ENCODE results near the gene NCAN. TPM values are rescaled to one million over a fixed set of nuclear protein-coding genes. Genes with fewer than 3 reads are reported as not detected.

NCAN gene
- polyA plus RNA-seq, 1 donor (not counting 4 experiments of a cell fraction or from before 2014, with no cell fraction given), result not detected

- no peak for DNase-seq (ENCODE audit: low read depth, low spot score)
- Histone ChIP-seq H3K36me3 (ENCODE audit: control insufficient read depth in 2 of 2, extremely low read depth in 1 of 2, insufficient read depth in 2 of 2, low read length in 2 of 2) (no peaks in the 10 kb centered on the region), H3K9me1 (ENCODE audit: control insufficient read depth, extremely low read depth, insufficient read depth, low read length) (no peaks in the 10 kb centered on the region), H3K9ac (ENCODE audit: control insufficient read depth, extremely low read depth, insufficient read depth, low read length) (no peak overlapping the region), H3K4me1 (ENCODE audit: control insufficient read depth, extremely low read depth, insufficient read depth, low read length) (peaks cover 3% of the 10 kb centered on the region), H2AFZ (ENCODE audit: control insufficient read depth, low read length) (no peak overlapping the region), H4K20me1 (ENCODE audit: control insufficient read depth, extremely low read depth, insufficient read depth, low read length) (no peaks in the 10 kb centered on the region), H3K4me2 (ENCODE audit: control insufficient read depth, extremely low read depth, insufficient read depth, low read depth, low read length) (no peak overlapping the region), H3K9me3 (ENCODE audit: control insufficient read depth, low read depth, low read length) (no peaks in the 10 kb centered on the region), H3K27ac (ENCODE audit: control insufficient read depth, insufficient read depth, low read length) (no peak overlapping the region), H3K79me2 (ENCODE audit: control insufficient read depth, insufficient read depth, low read length) (no peaks in the 10 kb centered on the region), H3K4me3 (ENCODE audit: control insufficient read depth in 2 of 3, extremely low read depth in 1 of 3, insufficient read depth in 2 of 3, low read depth in 1 of 3, low read length in 3 of 3) (no peak overlapping the region), H3K27me3 (ENCODE audit: control insufficient read depth, extremely low read depth, insufficient read depth, low read length) (peaks cover 17% of the 10 kb centered on the region)
- dilution Hi-C loops (cut with MboI; ENCODE audit: extremely low pct_ligation_motif_present, low sequenced_read_pairs), result no loop called here
- no peak for FAIRE-seq
- TF ChIP-seq CTCF (optimal IDR thresholded peaks at IDR 0.05 in 1 of 3, IDR thresholded peaks at IDR 0.05 in 1 of 3, conservative IDR thresholded peaks at IDR 0.05 in 1 of 3; ENCODE audit: extremely low read depth in 1 of 3, insufficient read depth in 2 of 3, low read length in 3 of 3) (no peak), EZH2 (IDR thresholded peaks at IDR 0.05; ENCODE audit: low read length) (no peak)
Observed at GRCh38 chr19:19226204-19226603, 14.4 kb downstream of the NCAN start.

DNA sequence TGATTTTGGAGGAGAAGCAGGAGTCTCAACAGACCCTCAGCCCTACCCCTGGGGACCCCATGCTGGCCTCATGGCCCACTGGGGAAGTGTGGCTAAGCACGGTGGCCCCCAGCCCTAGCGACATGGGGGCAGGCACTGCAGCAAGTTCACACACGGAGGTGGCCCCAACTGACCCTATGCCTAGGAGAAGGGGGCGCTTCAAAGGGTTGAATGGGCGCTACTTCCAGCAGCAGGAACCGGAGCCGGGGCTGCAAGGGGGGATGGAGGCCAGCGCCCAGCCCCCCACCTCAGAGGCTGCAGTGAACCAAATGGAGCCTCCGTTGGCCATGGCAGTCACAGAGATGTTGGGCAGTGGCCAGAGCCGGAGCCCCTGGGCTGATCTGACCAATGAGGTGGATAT is 14.9 kb downstream of the NCAN start:
- FAIRE-seq, result no peak
- peaks cover 3% of the 10 kb centered on the region for H3K4me1 ChIP-seq (ENCODE audit: control insufficient read depth, extremely low read depth, insufficient read depth, low read length)
- dilution Hi-C loops (cut with MboI; ENCODE audit: extremely low pct_ligation_motif_present, low sequenced_read_pairs), result no loop called here

More for the DNA sequence above, 14.9 kb downstream of the NCAN start:
- Histone ChIP-seq H4K20me1 (ENCODE audit: control insufficient read depth, extremely low read depth, insufficient read depth, low read length) (no peaks in the 10 kb centered on the region), H3K9me3 (ENCODE audit: control insufficient read depth, low read depth, low read length) (no peaks in the 10 kb centered on the region), H3K27ac (ENCODE audit: control insufficient read depth, insufficient read depth, low read length) (no peak overlapping the region), H3K27me3 (ENCODE audit: control insufficient read depth, extremely low read depth, insufficient read depth, low read length) (peaks cover 17% of the 10 kb centered on the region), H3K4me2 (ENCODE audit: control insufficient read depth, extremely low read depth, insufficient read depth, low read depth, low read length) (no peak overlapping the region), H3K9ac (ENCODE audit: control insufficient read depth, extremely low read depth, insufficient read depth, low read length) (no peak overlapping the region), H2AFZ (ENCODE audit: control insufficient read depth, low read length) (no peak overlapping the region), H3K79me2 (ENCODE audit: control insufficient read depth, insufficient read depth, low read length) (no peaks in the 10 kb centered on the region), H3K36me3 (ENCODE audit: control insufficient read depth in 2 of 2, extremely low read depth in 1 of 2, insufficient read depth in 2 of 2, low read length in 2 of 2) (no peaks in the 10 kb centered on the region), H3K4me3 (ENCODE audit: control insufficient read depth in 2 of 3, extremely low read depth in 1 of 3, insufficient read depth in 2 of 3, low read depth in 1 of 3, low read length in 3 of 3) (no peak overlapping the region), H3K9me1 (ENCODE audit: control insufficient read depth, extremely low read depth, insufficient read depth, low read length) (no peaks in the 10 kb centered on the region)
- no peak for DNase-seq (ENCODE audit: low read depth, low spot score)
- TF ChIP-seq CTCF (optimal IDR thresholded peaks at IDR 0.05 in 1 of 3, IDR thresholded peaks at IDR 0.05 in 1 of 3, conservative IDR thresholded peaks at IDR 0.05 in 1 of 3; ENCODE audit: extremely low read depth in 1 of 3, insufficient read depth in 2 of 3, low read length in 3 of 3) (no peak), EZH2 (IDR thresholded peaks at IDR 0.05; ENCODE audit: low read length) (no peak)

All from keratinocyte (primary cell).